ENCODE results near the gene UBE2G2.

UBE2G2 gene

DNA sequence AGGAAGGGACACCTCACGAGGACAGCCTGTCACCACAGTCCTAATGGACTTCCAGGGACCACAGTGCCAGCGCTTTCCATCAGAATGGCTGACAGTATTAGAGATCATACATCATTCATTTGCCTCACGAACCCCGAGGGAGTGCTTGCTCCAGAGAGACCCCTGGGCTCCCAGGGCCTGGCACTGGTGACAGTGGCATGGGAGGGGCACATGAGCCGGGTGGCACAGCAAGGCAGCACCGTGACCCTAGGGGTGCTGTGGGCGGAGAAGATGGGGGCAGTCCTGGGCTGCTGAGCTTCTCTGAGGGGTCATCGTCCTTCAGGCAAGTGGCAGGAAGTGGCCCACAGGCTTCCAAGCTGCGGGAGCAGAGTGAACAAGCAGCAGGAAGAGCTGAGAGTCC, 73.9 kb downstream of the UBE2G2 start:
- Histone ChIP-seq H3K9me3 (replicated peaks in 1 of 2; ENCODE audit: control insufficient read depth in 2 of 2, insufficient read depth in 1 of 2, low read depth in 1 of 2, low read length in 2 of 2) (peaks cover 0 to 6% of the 10 kb centered on the region in 2 donors), H3K14ac (ENCODE audit: low read length) (no peak overlapping the region), H3K36me3 (replicated peaks in 1 of 2; ENCODE audit: control insufficient read depth in 2 of 2, insufficient read depth in 2 of 2, low read length in 2 of 2) (no peaks in the 10 kb centered on the region), H4K8ac (ENCODE audit: low read depth, low read length) (no peak overlapping the region), H3K27ac (replicated peaks; ENCODE audit: low read length) (no peak overlapping the region), H2BK15ac (ENCODE audit: low read length) (no peak overlapping the region), H4K91ac (ENCODE audit: low read depth, low read length, poor library complexity) (no peak overlapping the region), H3K18ac (ENCODE audit: low read length) (no peak overlapping the region), H3K27me3 (ENCODE audit: control insufficient read depth in 3 of 3, insufficient read depth in 3 of 3, low read depth in 1 of 3, low read length in 3 of 3) (peaks cover 0 to 51% (median 8%) of the 10 kb centered on the region in 3 experiments), H3K9ac (ENCODE audit: low read depth, low read length, poor library complexity) (no peak overlapping the region), H3K79me1 (ENCODE audit: low read depth, low read length) (no peaks in the 10 kb centered on the region), H3K4ac (ENCODE audit: low read length) (no peak overlapping the region), H2AFZ (ENCODE audit: low read length) (no peak overlapping the region), H2BK120ac (ENCODE audit: low read depth, low read length) (no peak overlapping the region), H2AK5ac (ENCODE audit: low read depth, low read length) (no peak overlapping the region), H2BK5ac (ENCODE audit: low read length) (no peak overlapping the region), H2BK12ac (ENCODE audit: low read length) (no peak overlapping the region), H3K4me2 (ENCODE audit: insufficient read depth, low read length, poor library complexity, severe bottlenecking) (no peak overlapping the region), H3K4me3 (ENCODE audit: low read length in 2 of 2) (no peak overlapping the region), H3K23ac (ENCODE audit: low read depth, low read length, poor library complexity) (no peak overlapping the region), H3K4me1 (ENCODE audit: control insufficient read depth in 2 of 2, insufficient read depth in 1 of 2, low read depth in 1 of 2, low read length in 2 of 2) (peaks cover 0 to 2% of the 10 kb centered on the region in 2 donors)
- no peak for DNase-seq (ENCODE audit: low spot score)
- WGBS, 2 donors (ENCODE audit: extremely low coverage in 2 of 2, insufficient read length in 2 of 2, insufficient replicate concordance in 1 of 2): no CpG with 5 or more reads among the region's 9 CpGs

GRCh38 chr21:44727321-44727720, 74.3 kb downstream of the UBE2G2 start:
- no peak overlapping the region for H2BK5ac ChIP-seq (ENCODE audit: low read length)
- H3K9ac ChIP-seq (ENCODE audit: low read depth, low read length, poor library complexity): no peak overlapping the region
- WGBS, 2 donors (ENCODE audit: extremely low coverage in 2 of 2, insufficient read length in 2 of 2, insufficient replicate concordance in 1 of 2): no CpG with 5 or more reads among the region's 8 CpGs
- H3K9me3 ChIP-seq (replicated peaks in 1 of 2; ENCODE audit: control insufficient read depth in 2 of 2, insufficient read depth in 1 of 2, low read depth in 1 of 2, low read length in 2 of 2): peaks cover 0 to 6% of the 10 kb centered on the region in 2 donors
- H3K4ac ChIP-seq (ENCODE audit: low read length): no peak overlapping the region
- H3K36me3 ChIP-seq (replicated peaks in 1 of 2; ENCODE audit: control insufficient read depth in 2 of 2, insufficient read depth in 2 of 2, low read length in 2 of 2): no peaks in the 10 kb centered on the region
- no peak overlapping the region for H3K4me3 ChIP-seq (ENCODE audit: low read length in 2 of 2)
- no peaks in the 10 kb centered on the region for H3K79me1 ChIP-seq (ENCODE audit: low read depth, low read length)
- H2BK120ac ChIP-seq (ENCODE audit: low read depth, low read length): no peak overlapping the region
- peaks cover 0 to 2% of the 10 kb centered on the region in 2 donors for H3K4me1 ChIP-seq (ENCODE audit: control insufficient read depth in 2 of 2, insufficient read depth in 1 of 2, low read depth in 1 of 2, low read length in 2 of 2)
- H3K14ac ChIP-seq (ENCODE audit: low read length): no peak overlapping the region
- H4K91ac ChIP-seq (ENCODE audit: low read depth, low read length, poor library complexity): no peak overlapping the region
- no peak overlapping the region for H3K27ac ChIP-seq (replicated peaks; ENCODE audit: low read length)
- no peak overlapping the region for H2AFZ ChIP-seq (ENCODE audit: low read length)
- no peak for DNase-seq (ENCODE audit: low spot score)
- no peak overlapping the region for H4K8ac ChIP-seq (ENCODE audit: low read depth, low read length)
- H3K27me3 ChIP-seq (ENCODE audit: control insufficient read depth in 3 of 3, insufficient read depth in 3 of 3, low read depth in 1 of 3, low read length in 3 of 3): peaks cover 0 to 51% (median 8%) of the 10 kb centered on the region in 3 experiments
- H2BK12ac ChIP-seq (ENCODE audit: low read length): no peak overlapping the region
- H2AK5ac ChIP-seq (ENCODE audit: low read depth, low read length): no peak overlapping the region
- H3K18ac ChIP-seq (ENCODE audit: low read length): no peak overlapping the region
- no peak overlapping the region for H3K23ac ChIP-seq (ENCODE audit: low read depth, low read length, poor library complexity)
- H3K4me2 ChIP-seq (ENCODE audit: insufficient read depth, low read length, poor library complexity, severe bottlenecking): no peak overlapping the region
- no peak overlapping the region for H2BK15ac ChIP-seq (ENCODE audit: low read length)

GRCh38 chr21:44726826-44727225, 74.8 kb downstream of the UBE2G2 start:
- Histone ChIP-seq H3K27me3 (ENCODE audit: control insufficient read depth in 3 of 3, insufficient read depth in 3 of 3, low read depth in 1 of 3, low read length in 3 of 3) (peaks cover 0 to 46% (median 8%) of the 10 kb centered on the region in 3 experiments), H2AK5ac (ENCODE audit: low read depth, low read length) (no peak overlapping the region), H3K23ac (ENCODE audit: low read depth, low read length, poor library complexity) (no peak overlapping the region), H2BK5ac (ENCODE audit: low read length) (no peak overlapping the region), H3K4ac (ENCODE audit: low read length) (no peak overlapping the region), H2BK120ac (ENCODE audit: low read depth, low read length) (no peak overlapping the region), H3K36me3 (replicated peaks in 1 of 2; ENCODE audit: control insufficient read depth in 2 of 2, insufficient read depth in 2 of 2, low read length in 2 of 2) (no peaks in the 10 kb centered on the region), H3K14ac (ENCODE audit: low read length) (no peak overlapping the region), H3K4me2 (ENCODE audit: insufficient read depth, low read length, poor library complexity, severe bottlenecking) (no peak overlapping the region), H3K79me1 (ENCODE audit: low read depth, low read length) (no peaks in the 10 kb centered on the region), H3K9me3 (replicated peaks in 1 of 2; ENCODE audit: control insufficient read depth in 2 of 2, insufficient read depth in 1 of 2, low read depth in 1 of 2, low read length in 2 of 2) (peaks cover 0 to 4% of the 10 kb centered on the region in 2 donors), H3K27ac (replicated peaks; ENCODE audit: low read length) (no peak overlapping the region), H3K4me3 (ENCODE audit: low read length in 2 of 2) (no peak overlapping the region), H2BK15ac (ENCODE audit: low read length) (peak overlapping the region; percentile 20), H3K4me1 (ENCODE audit: control insufficient read depth in 2 of 2, insufficient read depth in 1 of 2, low read depth in 1 of 2, low read length in 2 of 2) (peaks cover 0 to 2% of the 10 kb centered on the region in 2 donors), H2BK12ac (ENCODE audit: low read length) (no peak overlapping the region), H4K8ac (ENCODE audit: low read depth, low read length) (no peak overlapping the region), H3K18ac (ENCODE audit: low read length) (peak overlapping the region; percentile 48), H2AFZ (ENCODE audit: low read length) (no peak overlapping the region), H4K91ac (ENCODE audit: low read depth, low read length, poor library complexity) (no peak overlapping the region), H3K9ac (ENCODE audit: low read depth, low read length, poor library complexity) (peak overlapping the region; percentile 7)
- no CpG with 5 or more reads among the region's 6 CpGs for WGBS, 2 donors (ENCODE audit: extremely low coverage in 2 of 2, insufficient read length in 2 of 2, insufficient replicate concordance in 1 of 2)
- DNase-seq (ENCODE audit: low spot score): no peak

- H3K27me3 ChIP-seq (ENCODE audit: control insufficient read depth in 3 of 3, insufficient read depth in 3 of 3, low read depth in 1 of 3, low read length in 3 of 3): peaks cover 0 to 39% (median 8%) of the 10 kb centered on the region in 3 experiments
- H3K36me3 ChIP-seq (replicated peaks in 1 of 2; ENCODE audit: control insufficient read depth in 2 of 2, insufficient read depth in 2 of 2, low read length in 2 of 2): no peaks in the 10 kb centered on the region
- no peak overlapping the region for H3K23ac ChIP-seq (ENCODE audit: low read depth, low read length, poor library complexity)
- no peak overlapping the region for H2BK120ac ChIP-seq (ENCODE audit: low read depth, low read length)
- H4K91ac ChIP-seq (ENCODE audit: low read depth, low read length, poor library complexity): no peak overlapping the region
- DNase-seq (ENCODE audit: low spot score): no peak
- H3K18ac ChIP-seq (ENCODE audit: low read length): no peak overlapping the region
- H2BK12ac ChIP-seq (ENCODE audit: low read length): no peak overlapping the region
- no peak overlapping the region for H2AK5ac ChIP-seq (ENCODE audit: low read depth, low read length)
- no peak overlapping the region for H2BK15ac ChIP-seq (ENCODE audit: low read length)
- H3K27ac ChIP-seq (replicated peaks; ENCODE audit: low read length): no peak overlapping the region
- H3K9ac ChIP-seq (ENCODE audit: low read depth, low read length, poor library complexity): no peak overlapping the region
- peaks cover 0 to 4% of the 10 kb centered on the region in 2 donors for H3K9me3 ChIP-seq (replicated peaks in 1 of 2; ENCODE audit: control insufficient read depth in 2 of 2, insufficient read depth in 1 of 2, low read depth in 1 of 2, low read length in 2 of 2)
- H4K8ac ChIP-seq (ENCODE audit: low read depth, low read length): no peak overlapping the region
- peaks cover 0 to 2% of the 10 kb centered on the region in 2 donors for H3K4me1 ChIP-seq (ENCODE audit: control insufficient read depth in 2 of 2, insufficient read depth in 1 of 2, low read depth in 1 of 2, low read length in 2 of 2)
- H2BK5ac ChIP-seq (ENCODE audit: low read length): no peak overlapping the region
- H2AFZ ChIP-seq (ENCODE audit: low read length): no peak overlapping the region
- H3K14ac ChIP-seq (ENCODE audit: low read length): no peak overlapping the region
- H3K4ac ChIP-seq (ENCODE audit: low read length): no peak overlapping the region
- H3K4me2 ChIP-seq (ENCODE audit: insufficient read depth, low read length, poor library complexity, severe bottlenecking): no peak overlapping the region
- H3K79me1 ChIP-seq (ENCODE audit: low read depth, low read length): no peaks in the 10 kb centered on the region
- no peak overlapping the region for H3K4me3 ChIP-seq (ENCODE audit: low read length in 2 of 2)
- WGBS, 2 donors (ENCODE audit: extremely low coverage in 2 of 2, insufficient read length in 2 of 2, insufficient replicate concordance in 1 of 2): no CpG with 5 or more reads among the region's 14 CpGs
These were observed 76.7 kb downstream of the UBE2G2 start for GRCh38 chr21:44724926-44725325.
